Endothelial cell of umbilical vein (primary cell): ENCODE measurements around the gene PODXL2. TPM values are rescaled to one million over a fixed set of nuclear protein-coding genes. Genes with fewer than 3 reads are reported as not detected.

ENCODE experiments used
- BruUV-seq: library from RNA; stranded (reverse); fragments of 400-500 nt; replicated peaks from 2 replicates; lab custom pipeline; 2021; lab: Mats Ljungman, UMichigan
- CTCF ChIA-PET: fragments of 300-600, 350-600 bp; sonication (Branson Sonifier 250); formaldehyde crosslinking; loops from one replicate; lab custom pipeline; 2021; ENCODE audit warnings: antibody characterized with exemption, inconsistent platforms; lab: Charles Lee
- POLR2A ChIA-PET: fragments of 300-600, 350-600 bp; sonication (Branson Sonifier 250); formaldehyde crosslinking; loops from one replicate; lab custom pipeline; 2021; ENCODE audit warnings: antibody characterized with exemption, inconsistent platforms; lab: Charles Lee
- DNase-seq: peaks from one replicate; pipeline ENCODE4 v3.0.0-alpha.2; 2011; ENCODE audit warnings: low read depth, low spot score
- FAIRE-seq: peaks from 2 replicates; lab custom pipeline; 2011; peaks lifted over from hg19 to GRCh38; lab: Jason Lieb, UNC
- H2AFZ ChIP-seq: 2 replicates; pipeline ENCODE4 v1.6.0; 2012; ENCODE audit warnings: low read depth, low read length, control low read depth, inconsistent platforms
- H3K27ac ChIP-seq: 2 replicates; pipeline ENCODE4 v1.5.1; 2011; ENCODE audit warnings: low read depth, mild to moderate bottlenecking, control low read depth, low read length, moderate library complexity; ENCODE audit not compliant: insufficient read depth
- H3K27me3 ChIP-seq, 2 experiments: 2 replicates each; pipeline versions ENCODE4 v1.6.0 to v1.6.1; 2011; ENCODE audit warnings: low read length in 2 of 2, mixed read lengths in 1 of 2; ENCODE audit not compliant: control insufficient read depth in 2 of 2, insufficient read depth in 2 of 2
- H3K36me3 ChIP-seq, 2 experiments: 2 replicates in 1 of 2; 3 replicates in 1 of 2; pipeline ENCODE4 v1.5.1; 2011; ENCODE audit warnings: low read length in 2 of 2, mild to moderate bottlenecking in 1 of 2, moderate library complexity in 1 of 2; ENCODE audit not compliant: control insufficient read depth in 2 of 2, insufficient read depth in 2 of 2; ENCODE audit errors: extremely low read depth in 1 of 2
- H3K4me1 ChIP-seq: 3 replicates; pipeline ENCODE4 v1.5.1; 2011; ENCODE audit warnings: mild to moderate bottlenecking, low read length; ENCODE audit not compliant: control insufficient read depth, insufficient read depth; ENCODE audit errors: extremely low read depth
- H3K4me2 ChIP-seq: 2 replicates; pipeline ENCODE4 v1.6.1; 2011; ENCODE audit warnings: low read length, control low read depth, mixed read lengths; ENCODE audit not compliant: insufficient read depth
- H3K4me3 ChIP-seq, 3 experiments: fragments of 200-600 bp in 1 of 3; sonication (generic), shearing (Covaris generic) in 1 of 3; replicated peaks in 1 of 3; 2 replicates each; pipeline ENCODE4 v1.5.1; 2011 to 2016; ENCODE audit warnings: control low read depth in 3 of 3, low read length in 3 of 3, mild to moderate bottlenecking in 2 of 3, inconsistent platforms in 1 of 3, low read depth in 1 of 3, moderate library complexity in 1 of 3; ENCODE audit not compliant: insufficient read depth in 1 of 3
- H3K79me2 ChIP-seq: 2 replicates; pipeline ENCODE4 v1.6.0; 2012; ENCODE audit warnings: low read length, inconsistent platforms; ENCODE audit not compliant: control insufficient read depth, insufficient read depth
- H3K9ac ChIP-seq: replicated peaks from 2 replicates; pipeline ENCODE3; 2011; ENCODE audit warnings: low read length, control low read depth; ENCODE audit not compliant: insufficient read depth; ENCODE audit errors: extremely low read depth
- H3K9me1 ChIP-seq: replicated peaks from 3 replicates; pipeline ENCODE4 v1.6.0; 2011; ENCODE audit warnings: mild to moderate bottlenecking, low read length; ENCODE audit not compliant: control insufficient read depth, insufficient read depth; ENCODE audit errors: extremely low read depth
- H3K9me3 ChIP-seq: replicated peaks from 2 replicates; pipeline ENCODE4 v1.5.1; 2012; ENCODE audit warnings: low read length, inconsistent platforms; ENCODE audit not compliant: control insufficient read depth, insufficient read depth
- H4K20me1 ChIP-seq: replicated peaks from 2 replicates; pipeline ENCODE3; 2011; ENCODE audit warnings: mild to moderate bottlenecking, low read length; ENCODE audit not compliant: control insufficient read depth, insufficient read depth; ENCODE audit errors: extremely low read depth
- EZH2 ChIP-seq: IDR thresholded peaks from 2 replicates; pipeline ENCODE4 v1.6.1; 2012; ENCODE audit warnings: borderline replicate concordance, low read depth, mild to moderate bottlenecking, moderate library complexity, low read length, inconsistent platforms; ENCODE audit not compliant: severe bottlenecking
- FOS ChIP-seq: IDR thresholded peaks from 2 replicates; pipeline ENCODE4 v1.6.1; 2011; ENCODE audit warnings: mild to moderate bottlenecking, low read length, moderate library complexity, borderline replicate concordance; ENCODE audit not compliant: insufficient read depth
- GATA2 ChIP-seq: IDR thresholded peaks from 2 replicates; pipeline ENCODE4 v1.7.0; 2011; ENCODE audit warnings: low read depth, mild to moderate bottlenecking, moderate library complexity, mixed read lengths, low read length; ENCODE audit not compliant: insufficient read length, insufficient read depth
- JUN ChIP-seq: IDR thresholded peaks from 2 replicates; pipeline ENCODE4 v1.6.1; 2011; ENCODE audit warnings: borderline replicate concordance, low read depth; ENCODE audit not compliant: insufficient read length, insufficient read depth
- MYC ChIP-seq: IDR thresholded peaks from one replicate; pipeline ENCODE4 v1.6.1; 2011; ENCODE audit warnings: mild to moderate bottlenecking, low read depth, low read length
- POLR2A ChIP-seq: IDR thresholded peaks from 2 replicates; pipeline ENCODE4 v1.6.1; 2012; ENCODE audit warnings: low read depth, mild to moderate bottlenecking, control low read depth, low read length
- POLR2AphosphoS5 ChIP-seq: IDR thresholded peaks from 2 replicates; pipeline ENCODE4 v1.6.1; 2012; ENCODE audit warnings: low read depth, mild to moderate bottlenecking, control low read depth, low read length, moderate library complexity; ENCODE audit not compliant: insufficient read depth
- dilution Hi-C: fragments of 300-500 bp; cut with MboI; formaldehyde crosslinking; loops from one replicate; pipeline ENCODE4 v1.15.0; 2019; ENCODE audit warnings: low sequenced_read_pairs; ENCODE audit not compliant: extremely low pct_ligation_motif_present
- intact Hi-C: fragments of 100-400 bp; cut with micrococcal nuclease; formaldehyde crosslinking; loops from one replicate; pipeline ENCODE4 v1.10.0; 2022
- polyA plus RNA-seq, 4 experiments: library from polyadenylated mRNA; depleted of rRNA in 3 of 4; stranded (reverse) in 3 of 4; unstranded in 1 of 4; fragments of >200 nt; gene quantifications; 2 replicates each; pipeline versions ENCODE4 v1.2.1 to v1.2.3, GENCODE V29; 2011 to 2012; ENCODE audit warnings: missing spikeins in 1 of 4
- total RNA-seq: library from RNA; stranded (reverse); gene quantifications from 2 replicates; pipeline ENCODE4 v1.2.3, GENCODE V29; 2021
- TF ChIP-seq, protein P1 (sequence below): IDR thresholded peaks from 2 replicates; pipeline ENCODE4 v1.6.1; 2011; ENCODE audit not compliant: insufficient read depth, insufficient read length
- TF ChIP-seq, protein P2 (sequence below), 2 donors: IDR thresholded peaks; 1 replicate in 1 of 2; 2 replicates in 1 of 2; pipeline ENCODE4 v1.5.1; 2011; ENCODE audit warnings: low read length in 2 of 2, mild to moderate bottlenecking in 2 of 2, moderate library complexity in 2 of 2, control low read depth in 1 of 2, inconsistent platforms in 1 of 2, low read depth in 1 of 2; ENCODE audit not compliant: insufficient read depth in 1 of 2; ENCODE audit errors: extremely low read depth in 1 of 2

Gene PODXL2
- total and polyA plus RNA-seq, 2 donors (not counting 3 experiments of a cell fraction or from before 2014, with no cell fraction given) = 5.5 to 6.5 TPM

DNA sequence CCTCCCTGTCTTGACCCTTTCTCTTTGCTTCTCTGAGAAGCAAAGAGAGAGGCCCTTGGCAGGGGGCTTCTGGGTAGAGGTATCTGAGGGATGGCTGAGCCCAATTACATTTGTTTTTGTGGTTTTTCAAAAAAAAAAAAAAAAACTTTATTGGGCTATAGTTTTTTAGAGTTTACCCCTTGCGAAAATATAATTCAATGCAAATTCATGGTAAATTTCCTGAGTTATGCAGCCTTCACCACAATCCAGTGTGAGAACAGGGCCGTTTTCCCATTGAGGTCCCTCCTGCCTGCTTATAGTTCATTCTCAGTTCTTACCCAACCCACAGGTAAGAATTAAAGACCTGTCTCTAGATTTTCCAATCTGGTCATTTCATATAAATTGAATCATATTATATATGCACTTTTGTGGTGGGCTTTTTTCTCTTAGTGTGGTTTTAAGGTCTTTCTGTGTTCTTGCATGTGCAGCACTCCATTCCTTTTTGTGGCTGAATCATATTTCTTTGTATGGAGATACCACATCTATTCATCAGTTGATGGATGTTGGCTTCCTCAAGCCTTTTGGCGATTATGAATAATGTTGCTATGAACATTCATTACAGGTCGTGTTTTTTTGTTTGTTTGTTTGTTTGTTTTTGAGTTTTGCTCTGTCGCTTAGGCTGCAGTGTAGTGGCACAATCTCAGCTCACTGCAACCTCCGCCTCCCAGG, 28.1 kb upstream of the PODXL2 start:
- Histone ChIP-seq H3K27me3 (no peaks in the 10 kb centered on the region), H3K9me3 (no peaks in the 10 kb centered on the region), H3K79me2 (peaks cover 29% of the 10 kb centered on the region), H3K9me1 (no peaks in the 10 kb centered on the region), H3K36me3 (no peaks in the 10 kb centered on the region), H4K20me1 (no peaks in the 10 kb centered on the region), H3K27ac (no peak overlapping the region), H2AFZ (peak overlapping the region; percentile 23), H3K9ac (peak overlapping the region; percentile 6), H3K4me2 (peak overlapping the region; percentile 71), H3K4me3 (no peak overlapping the region), H3K4me1 (peaks cover 20% of the 10 kb centered on the region)
- FAIRE-seq (no peak), DNase-seq (no peak)
- POLR2A ChIA-PET = no interaction called here
- TF ChIP-seq GATA2 (no peak), EZH2 (no peak), JUN (no peak), POLR2AphosphoS5 (no peak), FOS (no peak), POLR2A (no peak), MYC (no peak)
- TF ChIP-seq, protein P1, sequence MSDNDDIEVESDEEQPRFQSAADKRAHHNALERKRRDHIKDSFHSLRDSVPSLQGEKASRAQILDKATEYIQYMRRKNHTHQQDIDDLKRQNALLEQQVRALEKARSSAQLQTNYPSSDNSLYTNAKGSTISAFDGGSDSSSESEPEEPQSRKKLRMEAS = no peak
- intact Hi-C loops = no loop called here
- CTCF ChIA-PET = no interaction called here
- no TSS peak for BruUV-seq
- dilution Hi-C loops = no loop called here

DNA sequence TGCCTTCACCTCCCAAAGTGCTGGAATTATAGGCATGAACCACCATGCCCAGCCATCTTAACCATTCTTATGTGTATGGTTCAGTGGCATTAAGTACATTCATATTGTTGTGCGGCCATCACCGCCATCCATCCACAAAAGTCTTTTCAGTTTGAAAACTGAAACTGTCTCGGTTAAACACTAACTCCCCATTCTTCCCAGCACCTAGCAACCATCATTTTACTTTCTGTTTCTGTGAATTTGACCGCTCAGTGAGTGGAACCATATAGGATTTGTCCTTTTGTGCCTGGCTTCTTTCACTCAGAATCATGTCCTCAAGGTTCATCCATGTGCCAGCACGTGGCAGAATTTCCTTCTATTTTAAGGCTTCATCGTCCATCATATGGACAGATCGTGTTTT, 24.9 kb upstream of the PODXL2 start:
- H3K4me1 ChIP-seq = peaks cover 15% of the 10 kb centered on the region
- POLR2A ChIA-PET = no interaction called here
- H3K36me3 ChIP-seq = peaks cover 4 to 11% of the 10 kb centered on the region in 2 experiments
- no peak overlapping the region for H3K4me3 ChIP-seq
- no peak overlapping the region for H3K9ac ChIP-seq
- CTCF ChIA-PET = no interaction called here
- H3K9me1 ChIP-seq = no peaks in the 10 kb centered on the region
- H3K9me3 ChIP-seq = no peaks in the 10 kb centered on the region
- dilution Hi-C loops (no loop called here), intact Hi-C loops (no loop called here)
- TF ChIP-seq, protein P2, sequence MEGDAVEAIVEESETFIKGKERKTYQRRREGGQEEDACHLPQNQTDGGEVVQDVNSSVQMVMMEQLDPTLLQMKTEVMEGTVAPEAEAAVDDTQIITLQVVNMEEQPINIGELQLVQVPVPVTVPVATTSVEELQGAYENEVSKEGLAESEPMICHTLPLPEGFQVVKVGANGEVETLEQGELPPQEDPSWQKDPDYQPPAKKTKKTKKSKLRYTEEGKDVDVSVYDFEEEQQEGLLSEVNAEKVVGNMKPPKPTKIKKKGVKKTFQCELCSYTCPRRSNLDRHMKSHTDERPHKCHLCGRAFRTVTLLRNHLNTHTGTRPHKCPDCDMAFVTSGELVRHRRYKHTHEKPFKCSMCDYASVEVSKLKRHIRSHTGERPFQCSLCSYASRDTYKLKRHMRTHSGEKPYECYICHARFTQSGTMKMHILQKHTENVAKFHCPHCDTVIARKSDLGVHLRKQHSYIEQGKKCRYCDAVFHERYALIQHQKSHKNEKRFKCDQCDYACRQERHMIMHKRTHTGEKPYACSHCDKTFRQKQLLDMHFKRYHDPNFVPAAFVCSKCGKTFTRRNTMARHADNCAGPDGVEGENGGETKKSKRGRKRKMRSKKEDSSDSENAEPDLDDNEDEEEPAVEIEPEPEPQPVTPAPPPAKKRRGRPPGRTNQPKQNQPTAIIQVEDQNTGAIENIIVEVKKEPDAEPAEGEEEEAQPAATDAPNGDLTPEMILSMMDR (IDR thresholded peaks at IDR 0.05; ENCODE audit: extremely low read depth in 1 of 2, insufficient read depth in 1 of 2, low read depth in 1 of 2, low read length in 2 of 2) = no peak
- TF ChIP-seq, protein P1 = no peak
- TF ChIP-seq GATA2 (no peak), FOS (no peak)
- H3K79me2 ChIP-seq = peaks cover 25% of the 10 kb centered on the region
- no peaks in the 10 kb centered on the region for H4K20me1 ChIP-seq
- no peak overlapping the region for H3K4me2 ChIP-seq
- H3K27me3 ChIP-seq = no peaks in the 10 kb centered on the region
- BruUV-seq = no TSS peak
- FAIRE-seq = no peak
- no peak overlapping the region for H2AFZ ChIP-seq
- DNase-seq = no peak
- H3K27ac ChIP-seq = no peak overlapping the region
